GM23338 (cell line): ENCODE results near the gene BARHL2.

Experiments
- EZH2 ChIP-seq: fragments of 200-600 bp; sonication (generic); IDR thresholded peaks from one replicate; pipeline ENCODE4 v1.8.0; 2017; ENCODE audit warnings: antibody characterized with exemption, mild to moderate bottlenecking, low read depth; ENCODE audit not compliant: unreplicated experiment
- EZH2phosphoT487 ChIP-seq: fragments of 200-600 bp; sonication (generic); IDR thresholded peaks from one replicate; pipeline ENCODE4 v1.8.1; 2018; ENCODE audit warnings: antibody characterized with exemption; ENCODE audit not compliant: unreplicated experiment
- JUNB ChIP-seq: IDR thresholded peaks from one replicate; pipeline ENCODE4 v1.6.1; 2016; ENCODE audit warnings: antibody characterized with exemption; ENCODE audit not compliant: unreplicated experiment
- NANOG ChIP-seq: IDR thresholded peaks from 2 replicates; pipeline ENCODE4 v1.6.1; 2016; ENCODE audit warnings: antibody characterized with exemption, borderline replicate concordance
- POLR2AphosphoS5 ChIP-seq: IDR thresholded peaks from 2 replicates; pipeline ENCODE4 v1.6.1; 2016; ENCODE audit warnings: antibody characterized with exemption, low read depth
- REST ChIP-seq: IDR thresholded peaks from one replicate; pipeline ENCODE4 v1.6.1; 2018; ENCODE audit warnings: antibody characterized with exemption; ENCODE audit not compliant: unreplicated experiment
- TF ChIP-seq, protein P1 (sequence below), 2 experiments: fragments of 200-600 bp in 1 of 2; sonication (generic) in 1 of 2; conservative IDR thresholded peaks; 2 replicates each; pipeline versions ENCODE4 v1.5.1 to v1.6.1; 2016 to 2017; ENCODE audit warnings: antibody characterized with exemption in 2 of 2, low read depth in 2 of 2, mild to moderate bottlenecking in 2 of 2, moderate library complexity in 1 of 2
- TF ChIP-seq, protein P2 (sequence below): IDR thresholded peaks from 2 replicates; pipeline ENCODE4 v1.6.1; 2016; ENCODE audit warnings: antibody characterized with exemption

GRCh38 chr1:90705956-90706355, 11.1 kb downstream of the BARHL2 start:
- TF ChIP-seq, protein P1, sequence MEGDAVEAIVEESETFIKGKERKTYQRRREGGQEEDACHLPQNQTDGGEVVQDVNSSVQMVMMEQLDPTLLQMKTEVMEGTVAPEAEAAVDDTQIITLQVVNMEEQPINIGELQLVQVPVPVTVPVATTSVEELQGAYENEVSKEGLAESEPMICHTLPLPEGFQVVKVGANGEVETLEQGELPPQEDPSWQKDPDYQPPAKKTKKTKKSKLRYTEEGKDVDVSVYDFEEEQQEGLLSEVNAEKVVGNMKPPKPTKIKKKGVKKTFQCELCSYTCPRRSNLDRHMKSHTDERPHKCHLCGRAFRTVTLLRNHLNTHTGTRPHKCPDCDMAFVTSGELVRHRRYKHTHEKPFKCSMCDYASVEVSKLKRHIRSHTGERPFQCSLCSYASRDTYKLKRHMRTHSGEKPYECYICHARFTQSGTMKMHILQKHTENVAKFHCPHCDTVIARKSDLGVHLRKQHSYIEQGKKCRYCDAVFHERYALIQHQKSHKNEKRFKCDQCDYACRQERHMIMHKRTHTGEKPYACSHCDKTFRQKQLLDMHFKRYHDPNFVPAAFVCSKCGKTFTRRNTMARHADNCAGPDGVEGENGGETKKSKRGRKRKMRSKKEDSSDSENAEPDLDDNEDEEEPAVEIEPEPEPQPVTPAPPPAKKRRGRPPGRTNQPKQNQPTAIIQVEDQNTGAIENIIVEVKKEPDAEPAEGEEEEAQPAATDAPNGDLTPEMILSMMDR (conservative IDR thresholded peaks at IDR 0.05; ENCODE audit: low read depth in 2 of 2) = no peak
- TF ChIP-seq POLR2AphosphoS5 (no peak), EZH2 (no peak), EZH2phosphoT487 (no peak), REST (no peak), JUNB (no peak), NANOG (no peak)
- TF ChIP-seq, protein P2, sequence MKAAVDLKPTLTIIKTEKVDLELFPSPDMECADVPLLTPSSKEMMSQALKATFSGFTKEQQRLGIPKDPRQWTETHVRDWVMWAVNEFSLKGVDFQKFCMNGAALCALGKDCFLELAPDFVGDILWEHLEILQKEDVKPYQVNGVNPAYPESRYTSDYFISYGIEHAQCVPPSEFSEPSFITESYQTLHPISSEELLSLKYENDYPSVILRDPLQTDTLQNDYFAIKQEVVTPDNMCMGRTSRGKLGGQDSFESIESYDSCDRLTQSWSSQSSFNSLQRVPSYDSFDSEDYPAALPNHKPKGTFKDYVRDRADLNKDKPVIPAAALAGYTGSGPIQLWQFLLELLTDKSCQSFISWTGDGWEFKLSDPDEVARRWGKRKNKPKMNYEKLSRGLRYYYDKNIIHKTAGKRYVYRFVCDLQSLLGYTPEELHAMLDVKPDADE = no peak
